Lower leg skin (tissue), 4 donors: ENCODE data around the gene ARAP1. TPM values are rescaled to one million over a fixed set of nuclear protein-coding genes. Genes with fewer than 3 reads are reported as not detected.

ENCODE experiments used
- DNase-seq, 2 donors: peaks; one replicate each; pipeline ENCODE4 v3.0.0-alpha.2; 2019; ENCODE audit warnings: low spot score in 2 of 2
- H3K4me3 ChIP-seq: fragments of 200-600 bp; sonication (generic); 2 replicates; pipeline ENCODE4 v1.5.1; 2017; ENCODE audit warnings: mild to moderate bottlenecking, low read depth; ENCODE audit not compliant: poor library complexity, severe bottlenecking
- POLR2A ChIP-seq, 2 donors: fragments of 450-650 bp; IDR thresholded peaks; one replicate each; pipeline ENCODE4 v1.6.1; 2016 to 2017; ENCODE audit warnings: antibody characterized with exemption in 2 of 2, mild to moderate bottlenecking in 1 of 2, moderate library complexity in 1 of 2
- WGBS, 2 donors: methylation state at CpG; one replicate each; pipeline ENCODE4 v1.1.5; 2018; 5-methylcytosine and 5-hydroxymethylcytosine counted together
- intact Hi-C: fragments of 100-400 bp; cut with DNase I; formaldehyde crosslinking; loops from one replicate; pipeline ENCODE4 v1.15.0; 2023; ENCODE audit warnings: low total_unique reads
- total RNA-seq, 4 donors: library from RNA; depleted of rRNA; stranded (reverse); fragments of >200 nt; gene quantifications; one replicate each; pipeline ENCODE4 v1.1.0, GENCODE V29; 2016
- TF ChIP-seq, protein P1 (sequence below), 3 donors: fragments of 450-650 bp; IDR thresholded peaks; one replicate each; pipeline ENCODE4 v1.5.1; 2016; ENCODE audit warnings: antibody characterized with exemption in 3 of 3, mild to moderate bottlenecking in 3 of 3, moderate library complexity in 2 of 3

ARAP1 gene
- total RNA-seq, 4 donors from 2014 or later: 60.6 to 89.6 (median 80.6) TPM

DNA sequence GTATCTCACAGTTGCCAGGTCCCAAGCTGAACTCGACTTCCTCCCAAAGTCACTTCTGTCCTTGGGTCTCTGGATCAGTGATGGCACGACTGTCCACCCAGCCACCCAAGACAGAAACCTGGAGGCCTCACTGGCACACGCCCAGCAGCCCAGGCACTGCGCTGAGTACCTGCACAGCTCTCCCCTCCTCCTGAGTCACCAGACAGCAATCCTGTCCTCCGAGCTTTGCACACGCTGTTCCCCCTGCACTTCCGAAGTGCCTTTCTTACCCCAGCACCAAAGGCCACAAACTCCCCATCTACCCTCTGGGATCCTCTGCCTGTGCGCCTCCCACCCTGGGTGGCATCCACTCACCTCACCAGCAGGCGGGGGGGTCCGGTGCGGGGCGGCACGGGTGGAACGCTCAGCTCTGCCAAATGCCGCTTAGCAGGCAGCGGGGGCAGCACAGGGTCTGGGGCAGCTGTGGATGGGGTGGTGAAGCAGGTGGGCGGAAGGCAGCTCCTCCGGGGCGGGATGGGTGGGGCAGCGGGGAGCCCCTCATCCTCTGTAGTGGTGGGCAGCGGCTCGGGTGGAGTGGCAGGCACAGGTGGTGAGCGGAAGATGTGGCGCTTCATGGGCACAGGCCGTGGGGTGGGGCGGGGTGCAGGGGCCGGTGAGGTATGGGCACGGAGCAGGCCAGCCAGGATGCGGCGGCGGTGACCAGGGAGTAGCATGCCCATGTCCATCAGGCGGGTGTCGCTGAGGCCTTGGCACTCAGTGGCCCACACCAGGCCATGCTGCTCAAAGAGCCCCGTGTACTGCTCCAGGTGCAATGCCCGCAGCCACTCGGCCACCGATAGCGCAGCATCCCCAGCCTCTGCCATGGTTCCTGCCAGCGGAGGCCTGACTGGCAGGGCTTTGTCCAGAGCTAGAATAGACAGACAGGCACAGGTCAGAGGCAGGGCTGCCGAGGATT, 25.7 kb downstream of the ARAP1 start:
- H3K4me3 ChIP-seq: no peak overlapping the region
- WGBS, 2 donors: 88% methylated on average over 35 to 40 of the region's 40 CpGs
- intact Hi-C loops: no loop called here
- no peak for TF ChIP-seq POLR2A (IDR thresholded peaks at IDR 0.05)
- TF ChIP-seq, protein P1, sequence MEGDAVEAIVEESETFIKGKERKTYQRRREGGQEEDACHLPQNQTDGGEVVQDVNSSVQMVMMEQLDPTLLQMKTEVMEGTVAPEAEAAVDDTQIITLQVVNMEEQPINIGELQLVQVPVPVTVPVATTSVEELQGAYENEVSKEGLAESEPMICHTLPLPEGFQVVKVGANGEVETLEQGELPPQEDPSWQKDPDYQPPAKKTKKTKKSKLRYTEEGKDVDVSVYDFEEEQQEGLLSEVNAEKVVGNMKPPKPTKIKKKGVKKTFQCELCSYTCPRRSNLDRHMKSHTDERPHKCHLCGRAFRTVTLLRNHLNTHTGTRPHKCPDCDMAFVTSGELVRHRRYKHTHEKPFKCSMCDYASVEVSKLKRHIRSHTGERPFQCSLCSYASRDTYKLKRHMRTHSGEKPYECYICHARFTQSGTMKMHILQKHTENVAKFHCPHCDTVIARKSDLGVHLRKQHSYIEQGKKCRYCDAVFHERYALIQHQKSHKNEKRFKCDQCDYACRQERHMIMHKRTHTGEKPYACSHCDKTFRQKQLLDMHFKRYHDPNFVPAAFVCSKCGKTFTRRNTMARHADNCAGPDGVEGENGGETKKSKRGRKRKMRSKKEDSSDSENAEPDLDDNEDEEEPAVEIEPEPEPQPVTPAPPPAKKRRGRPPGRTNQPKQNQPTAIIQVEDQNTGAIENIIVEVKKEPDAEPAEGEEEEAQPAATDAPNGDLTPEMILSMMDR (IDR thresholded peaks at IDR 0.05): no peak
- no peak for DNase-seq

DNA sequence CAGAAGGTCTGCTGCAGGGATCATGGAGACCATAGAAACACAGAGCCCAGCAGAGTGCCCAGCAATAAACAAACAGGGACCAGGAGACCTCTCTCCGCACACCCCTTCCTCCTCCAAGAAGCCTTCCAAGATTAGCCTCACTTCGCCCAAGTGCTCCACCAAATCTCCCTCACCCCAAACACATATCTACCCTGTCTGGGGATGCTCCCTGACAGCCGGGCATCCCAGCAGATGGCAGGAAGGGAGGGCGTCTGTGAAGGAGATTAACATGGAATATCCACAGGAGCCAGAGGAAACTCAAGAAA, 26.5 kb downstream of the ARAP1 start:
- intact Hi-C loops: no loop called here
- 87 to 91% methylated on average over 4 of the region's 4 CpGs for WGBS, 2 donors
- no peak overlapping the region for H3K4me3 ChIP-seq
- DNase-seq: no peak
- TF ChIP-seq, protein P1 (IDR thresholded peaks at IDR 0.05): no peak
- no peak for TF ChIP-seq POLR2A (IDR thresholded peaks at IDR 0.05)

DNA sequence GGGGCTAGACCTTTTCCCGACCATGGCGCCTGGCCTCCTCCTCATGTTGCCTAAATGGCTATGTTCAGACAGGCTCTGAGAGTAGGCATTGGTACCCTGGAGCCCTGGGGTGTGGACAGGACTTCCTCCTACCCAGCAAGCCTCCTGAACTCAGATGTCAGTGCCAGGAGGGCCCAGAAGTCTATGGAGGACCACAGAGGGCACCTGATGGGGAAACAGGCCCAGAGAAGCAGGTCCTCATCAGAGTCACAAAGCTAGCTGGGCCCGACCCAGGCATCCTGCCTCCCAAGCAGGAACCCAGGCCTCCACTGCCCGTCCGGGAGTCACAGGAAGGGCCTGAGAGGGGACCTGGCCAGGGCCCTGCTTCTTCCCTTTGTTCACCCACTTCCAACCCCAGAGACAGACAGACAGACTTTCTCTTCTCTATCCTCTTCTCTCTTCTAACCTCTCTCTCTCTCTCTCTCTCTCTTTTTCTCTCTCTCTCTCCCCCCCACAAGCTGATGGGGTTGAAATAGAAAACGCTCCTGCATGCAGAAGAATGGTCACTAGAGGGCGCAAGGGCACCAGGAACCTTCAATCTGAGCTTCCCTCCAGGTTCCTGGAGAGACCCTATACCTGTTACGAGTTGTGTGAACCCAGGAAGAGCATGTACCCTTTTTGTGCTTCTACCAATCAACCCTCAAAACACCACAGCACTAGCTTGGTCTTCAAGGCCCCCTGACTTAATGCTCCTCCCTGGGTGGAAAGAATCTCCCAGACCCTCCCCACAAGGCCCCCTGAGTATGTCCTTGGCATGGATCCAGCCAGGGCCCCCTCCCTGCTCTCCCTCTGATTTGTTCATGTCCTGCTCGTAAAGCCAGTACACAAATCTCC, 27.1 kb downstream of the ARAP1 start:
- 42 to 46% methylated on average over 9 of the region's 9 CpGs for WGBS, 2 donors
- intact Hi-C loops: no loop called here
- no peak overlapping the region for H3K4me3 ChIP-seq
- DNase-seq: peak in 1 of 2 donors; percentile 65
- TF ChIP-seq, protein P1 (IDR thresholded peaks at IDR 0.05): peak in 1 of 3 donors; percentile 93
- no peak for TF ChIP-seq POLR2A (IDR thresholded peaks at IDR 0.05)

DNA sequence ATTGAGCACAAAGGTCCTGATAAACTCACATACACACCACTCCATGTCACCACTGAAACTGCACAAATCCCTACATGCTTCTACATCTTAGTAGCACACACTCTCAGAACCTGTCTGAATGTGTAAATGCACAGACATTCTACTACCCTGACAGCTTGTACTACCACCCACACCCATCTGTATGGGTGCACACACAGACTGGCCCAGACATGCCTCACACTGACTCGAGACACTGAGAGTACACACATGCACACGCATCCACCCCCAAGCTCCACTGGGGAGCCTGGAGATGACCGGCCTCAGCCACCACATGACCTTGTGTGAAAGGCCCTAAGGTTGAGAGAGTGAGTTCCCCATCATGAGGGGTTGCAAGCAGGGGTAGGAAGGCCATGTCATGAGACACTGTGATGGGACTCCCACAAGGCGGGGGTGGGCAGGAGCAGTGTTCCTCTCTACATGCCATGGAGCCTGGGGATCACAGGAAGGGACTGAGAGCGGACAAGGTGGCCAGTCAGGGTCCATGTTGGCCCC, 28.1 kb downstream of the ARAP1 start:
- intact Hi-C loops: no loop called here
- 64 to 78% methylated on average over 5 of the region's 5 CpGs for WGBS, 2 donors
- no peak for TF ChIP-seq POLR2A (IDR thresholded peaks at IDR 0.05)
- TF ChIP-seq, protein P1 (IDR thresholded peaks at IDR 0.05): no peak
- no peak for DNase-seq
- H3K4me3 ChIP-seq: no peak overlapping the region

DNA sequence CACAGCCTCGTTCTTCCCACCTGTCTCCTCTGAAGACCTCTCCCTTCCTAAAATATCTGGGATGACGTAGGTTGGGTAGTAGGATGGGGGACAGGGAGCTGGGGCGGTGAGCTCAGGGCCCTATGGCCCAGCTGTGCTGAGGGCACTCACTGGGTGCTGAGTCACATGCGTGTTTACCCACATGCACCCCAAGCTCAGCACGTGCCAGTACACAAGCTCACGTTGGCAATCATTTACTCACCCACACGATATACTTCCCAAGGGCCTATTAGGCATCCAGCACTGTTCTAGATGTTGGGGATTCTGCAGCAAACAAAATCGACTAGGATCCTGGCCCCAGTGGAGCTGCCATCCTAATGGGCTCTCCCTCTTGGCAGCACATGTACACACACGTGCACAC, 28.7 kb downstream of the ARAP1 start:
- TF ChIP-seq, protein P1 (IDR thresholded peaks at IDR 0.05): no peak
- TF ChIP-seq POLR2A (IDR thresholded peaks at IDR 0.05): no peak
- 52 to 53% methylated on average over 9 of the region's 9 CpGs for WGBS, 2 donors
- DNase-seq: no peak
- no peak overlapping the region for H3K4me3 ChIP-seq
- intact Hi-C loops: no loop called here
